GM19193 (cell line): Measurements from ENCODE around the gene UBE2B.

Experiments
- POLR2A ChIP-seq: IDR thresholded peaks from 4 replicates; pipeline ENCODE4 v1.6.1; 2011; ENCODE audit not compliant: insufficient read depth, insufficient read length; ENCODE audit errors: extremely low read depth

UBE2B gene

DNA sequence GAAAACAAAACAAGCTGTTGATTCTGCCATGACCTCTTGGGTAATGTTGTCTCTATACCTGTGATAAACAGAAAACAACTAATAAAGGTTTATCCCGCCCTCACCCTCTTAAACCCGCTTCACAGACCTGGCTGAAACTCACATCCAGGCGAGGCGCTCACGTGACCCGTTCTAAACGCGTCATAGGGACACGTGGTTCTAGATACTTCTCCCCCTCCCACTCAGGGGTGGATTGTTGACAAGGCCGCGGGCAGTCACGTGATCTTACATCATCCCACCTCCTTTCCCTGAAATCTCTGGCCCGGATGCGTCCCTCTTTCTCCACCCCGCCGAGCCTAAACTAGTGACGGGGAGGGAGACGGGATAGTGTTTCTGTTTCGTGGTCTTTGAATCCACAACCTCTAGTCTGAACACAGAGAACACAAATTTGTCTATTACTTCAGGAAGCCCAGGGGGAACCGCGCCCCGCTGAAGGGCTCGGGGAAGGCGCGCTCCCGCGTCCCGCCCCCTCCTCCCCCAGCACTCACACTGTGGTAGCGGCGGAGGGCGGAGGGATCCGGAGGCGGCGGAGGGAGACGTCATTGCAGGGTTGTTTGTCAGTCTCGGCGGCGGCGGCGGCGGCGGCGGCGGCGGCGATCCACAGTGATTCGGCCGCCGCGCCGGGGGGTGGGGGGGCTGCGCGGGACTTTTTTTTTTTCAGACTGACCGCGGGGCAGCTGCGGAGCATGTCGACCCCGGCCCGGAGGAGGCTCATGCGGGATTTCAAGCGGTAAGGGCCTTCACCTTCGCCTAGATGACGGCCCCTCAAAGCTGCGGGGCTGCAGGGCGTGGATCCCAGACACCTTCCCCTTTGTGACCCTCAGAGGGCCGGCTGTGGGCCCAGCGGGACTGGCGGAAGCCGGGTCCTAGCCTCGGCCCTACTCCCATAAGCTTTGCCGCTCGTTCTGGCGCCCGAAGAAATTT lies at the start of gene UBE2B:
Gene UBE2B (plus strand): TSS at position 699 of the 963 bp plus-strand sequence. CDS start 27 bp downstream, at position 726.
- peak; percentile 74 for TF ChIP-seq POLR2A

DNA sequence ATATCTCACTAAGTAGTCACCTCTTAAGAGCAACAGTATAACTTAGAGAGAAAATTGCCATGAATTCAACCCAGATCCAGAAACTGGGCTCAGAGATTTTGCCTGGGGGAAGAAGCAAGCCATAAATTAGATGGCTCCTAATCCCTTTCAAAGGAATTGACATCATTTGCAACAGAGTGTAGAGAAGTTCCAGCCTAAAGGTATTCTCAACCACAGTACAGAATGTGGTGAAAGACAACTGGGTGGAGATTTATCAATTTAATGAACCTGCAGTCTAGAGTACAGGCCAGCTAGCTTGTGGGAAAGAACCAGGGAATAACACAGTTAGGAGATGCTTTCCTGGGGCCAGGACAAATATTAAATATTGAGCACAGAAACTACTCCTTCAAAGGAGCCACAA lies 44.0 kb upstream of the UBE2B start:
- no peak for TF ChIP-seq POLR2A

GRCh38 chr5:134328619-134329018 lies 42.8 kb upstream of the UBE2B start:
- no peak for TF ChIP-seq POLR2A

DNA sequence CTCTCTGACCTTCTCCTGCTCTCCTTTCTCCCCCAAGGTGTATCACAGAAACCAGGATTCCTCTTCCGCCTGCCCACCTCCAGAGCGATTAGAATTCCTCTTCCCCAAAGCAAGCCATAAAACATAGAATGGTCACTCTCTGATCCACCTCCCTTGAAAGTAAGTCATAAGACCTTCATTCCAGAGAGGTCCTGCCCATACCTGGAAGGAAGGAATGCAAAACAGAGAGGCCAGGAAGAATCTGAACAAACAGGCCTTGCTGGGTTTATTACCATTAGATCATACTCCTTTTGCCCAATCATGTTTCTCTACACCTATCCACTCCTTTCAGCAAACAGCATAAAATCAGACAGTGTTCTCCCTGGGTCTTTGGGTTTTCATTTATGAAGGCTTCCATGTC lies 25.4 kb upstream of the UBE2B start:
- no peak for TF ChIP-seq POLR2A

- TF ChIP-seq POLR2A, result no peak
Measured at GRCh38 chr5:134349463-134349862, 21.9 kb upstream of the UBE2B start.

GRCh38 chr5:134355681-134356080 lies 15.7 kb upstream of the UBE2B start:
- no peak for TF ChIP-seq POLR2A

DNA sequence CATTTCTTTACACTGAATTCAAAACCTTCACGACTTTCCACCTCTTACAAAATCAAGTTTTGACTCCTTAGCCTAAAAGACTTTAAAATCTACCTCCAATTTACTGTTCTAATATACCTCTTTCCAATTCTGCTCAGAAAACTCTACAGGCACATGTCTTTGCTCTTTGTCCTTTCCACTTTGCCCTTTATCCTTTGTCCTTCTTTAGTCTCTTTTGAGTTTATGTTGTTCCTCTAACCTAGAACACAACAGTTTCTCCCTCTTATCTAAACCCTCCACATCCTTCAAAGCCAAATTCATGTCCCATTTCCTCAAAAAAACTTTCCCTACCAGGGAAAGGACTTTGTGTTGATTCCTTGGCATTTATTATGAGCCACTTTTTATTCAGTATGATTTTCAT lies 5.8 kb upstream of the UBE2B start:
- no peak for TF ChIP-seq POLR2A

GRCh38 chr5:134370311-134370870 lies 978 bp upstream of the UBE2B start:
- no peak for TF ChIP-seq POLR2A

DNA sequence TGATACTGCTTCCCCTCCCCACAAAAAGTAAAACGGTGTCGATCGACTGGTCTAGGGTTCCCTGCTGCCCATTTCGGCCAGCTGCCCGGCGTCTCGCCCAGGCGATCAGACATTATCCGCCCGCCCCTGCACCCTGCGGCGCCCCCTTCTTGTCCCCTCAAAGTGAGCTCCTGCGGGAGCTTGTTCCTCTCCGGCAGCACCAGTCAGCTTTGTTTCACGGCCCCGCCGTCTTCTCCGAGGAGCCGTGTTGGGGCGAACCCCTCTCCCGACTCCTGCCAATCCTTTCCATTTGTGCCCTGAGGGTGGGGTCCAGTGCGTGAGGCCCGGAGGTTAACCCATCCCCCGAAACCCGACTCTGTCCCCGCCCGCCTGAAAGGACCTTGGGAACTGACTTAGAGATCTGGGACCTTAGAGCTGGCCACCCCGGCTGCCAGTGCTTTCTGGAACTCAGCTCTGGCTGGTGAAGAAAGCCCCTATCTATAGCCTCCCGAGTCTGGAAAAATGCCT lies 518 bp downstream of the UBE2B start:
- no peak for TF ChIP-seq POLR2A

DNA sequence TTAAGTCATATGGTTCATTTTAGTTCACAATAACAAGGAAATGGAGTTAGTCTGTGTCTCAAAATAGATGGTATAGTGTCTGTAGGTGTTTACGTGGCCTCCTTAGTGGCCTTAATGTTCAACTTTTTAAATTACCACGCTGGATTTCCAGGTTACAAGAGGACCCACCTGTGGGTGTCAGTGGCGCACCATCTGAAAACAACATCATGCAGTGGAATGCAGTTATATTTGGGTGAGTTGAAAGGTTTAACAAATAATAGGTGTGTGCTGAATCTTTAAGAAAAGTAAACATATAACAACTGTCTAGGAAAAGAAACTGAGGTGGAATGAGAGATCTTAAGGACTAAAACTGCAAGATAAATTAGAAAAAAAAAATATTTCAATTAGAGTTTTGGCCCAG lies 2.9 kb downstream of the UBE2B start:
- no peak for TF ChIP-seq POLR2A

- no peak for TF ChIP-seq POLR2A
Measured at GRCh38 chr5:134380346-134380745, 9.0 kb downstream of the UBE2B start.

GRCh38 chr5:134383980-134384697 lies 12.8 kb downstream of the UBE2B start:
- no peak for TF ChIP-seq POLR2A

DNA sequence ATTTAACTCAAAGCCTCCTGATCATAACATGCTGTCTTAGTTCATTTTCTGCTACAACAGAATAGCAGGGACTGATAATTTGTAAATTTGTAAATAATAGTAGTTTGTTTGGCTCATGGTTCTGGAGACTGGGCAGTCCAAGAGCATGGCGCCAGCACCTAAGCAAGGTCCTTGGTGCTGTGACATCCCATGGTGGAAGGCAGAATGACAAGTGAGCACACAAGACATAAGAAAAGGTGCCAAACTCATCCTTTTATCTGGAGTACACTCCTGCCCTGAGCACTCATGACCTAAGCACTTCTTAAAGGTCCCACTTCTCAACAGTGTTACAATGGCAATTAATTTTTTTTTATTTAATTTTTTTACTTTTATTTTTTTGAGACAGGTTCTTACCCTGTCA lies 16.1 kb downstream of the UBE2B start:
- no peak for TF ChIP-seq POLR2A

- TF ChIP-seq POLR2A, result no peak
Measured at GRCh38 chr5:134392301-134392700, 20.9 kb downstream of the UBE2B start.

GRCh38 chr5:134394932-134395331 lies 23.6 kb downstream of the UBE2B start:
- TF ChIP-seq POLR2A, result no peak

DNA sequence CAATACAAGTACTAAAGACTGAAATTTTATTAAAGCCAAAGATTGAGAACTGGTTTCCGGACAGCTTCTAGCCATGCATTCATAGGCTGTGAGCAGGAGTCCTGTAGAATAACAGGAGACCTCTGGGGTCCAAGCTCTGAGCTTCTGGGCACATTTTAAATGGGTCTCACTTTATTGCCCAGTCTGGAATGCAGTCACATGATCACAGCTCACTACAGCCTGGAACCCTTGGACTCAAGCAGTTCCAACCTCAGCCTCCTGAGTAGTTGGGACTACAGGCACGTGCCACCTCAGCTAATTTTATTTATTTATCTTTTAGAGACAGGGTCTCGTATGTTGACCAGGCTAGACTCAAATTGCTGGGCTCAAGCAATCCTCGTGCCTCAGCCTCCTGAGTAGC lies 24.9 kb downstream of the UBE2B start:
- TF ChIP-seq POLR2A, result no peak

DNA sequence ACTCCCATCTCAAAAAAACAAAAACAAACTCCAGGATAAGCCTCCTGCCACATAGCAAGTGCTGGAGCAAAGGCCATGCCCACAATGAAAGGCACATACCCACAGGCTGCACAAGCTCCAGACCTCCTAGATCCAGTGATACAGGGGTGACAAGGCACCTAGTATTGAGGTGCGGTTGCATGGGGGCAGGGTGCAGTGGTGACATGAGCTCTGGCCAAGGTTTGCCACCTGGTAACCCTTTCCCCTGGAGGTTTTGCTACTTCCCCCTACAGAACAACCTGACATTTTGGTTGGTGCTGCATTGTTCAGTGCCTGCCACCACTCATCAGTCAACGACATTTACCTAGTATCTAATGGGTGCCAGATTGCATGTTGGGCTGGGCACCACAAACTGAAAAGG lies 25.8 kb downstream of the UBE2B start:
- TF ChIP-seq POLR2A, result no peak
